Breast epithelium (tissue), 4 donors: ENCODE data around the gene HEG1. TPM values are rescaled to one million over a fixed set of nuclear protein-coding genes. Genes with fewer than 3 reads are reported as not detected.
A peak's percentile ranks its signal among the peaks of the same experiment; 100 is the strongest.

Experiments
- DNase-seq, 2 donors: peaks; one replicate each; pipeline ENCODE4 v3.0.0-alpha.2; 2019; ENCODE audit warnings: low spot score in 2 of 2
- H3K27ac ChIP-seq, 2 donors: fragments of 200-600 bp; sonication (generic) in 1 of 2; one replicate each; pipeline ENCODE4 v1.5.1; 2016 to 2019; ENCODE audit warnings: mild to moderate bottlenecking in 1 of 2
- H3K27me3 ChIP-seq, 2 donors: fragments of 200-600 bp; sonication (generic) in 1 of 2; one replicate each; pipeline versions ENCODE4 v1.5.1 to v1.6.0; 2017 to 2019; ENCODE audit warnings: control low read depth in 1 of 2, mild to moderate bottlenecking in 1 of 2
- H3K36me3 ChIP-seq: fragments of 200-600 bp; one replicate; pipeline ENCODE4 v1.5.1; 2019
- H3K4me1 ChIP-seq, 2 donors: fragments of 200-600 bp; sonication (generic); one replicate each; pipeline ENCODE4 v1.5.1; 2016 to 2019; ENCODE audit warnings: control low read depth in 1 of 2
- H3K4me3 ChIP-seq, 3 donors: fragments of 200-600 bp; sonication (generic); 1 replicate in 2 of 3; 2 replicates in 1 of 3; pipeline ENCODE4 v1.5.1; 2016 to 2019; ENCODE audit warnings: mild to moderate bottlenecking in 3 of 3, moderate library complexity in 2 of 3
- H3K9me3 ChIP-seq, 2 donors: fragments of 200-600 bp; sonication (generic) in 1 of 2; one replicate each; pipeline ENCODE4 v1.5.1; 2016 to 2019; ENCODE audit warnings: control low read depth in 1 of 2
- POLR2A ChIP-seq: fragments of 450-650 bp; IDR thresholded peaks from one replicate; pipeline ENCODE4 v1.6.1; 2016; ENCODE audit warnings: antibody characterized with exemption, mild to moderate bottlenecking, moderate library complexity
- POLR2AphosphoS5 ChIP-seq, 3 donors: sonication (generic); formaldehyde crosslinking; IDR thresholded peaks; one replicate each; pipeline ENCODE4 v1.6.1; 2017; ENCODE audit warnings: antibody characterized with exemption in 3 of 3
- intact Hi-C: fragments of 100-400 bp; cut with DNase I; formaldehyde crosslinking; loops from one replicate; pipeline ENCODE4 v1.15.1; 2023; ENCODE audit warnings: low total_unique reads
- total RNA-seq, 3 donors: library from RNA; depleted of rRNA; stranded (reverse); fragments of >200 nt; gene quantifications; one replicate each; pipeline ENCODE4 v1.1.0, GENCODE V29; 2016
- TF ChIP-seq, protein P1 (sequence below), 3 donors: fragments of 450-650 bp; IDR thresholded peaks; one replicate each; pipeline ENCODE4 v1.5.1; 2016 to 2017; ENCODE audit warnings: antibody characterized with exemption in 3 of 3, mild to moderate bottlenecking in 3 of 3, moderate library complexity in 3 of 3

The HEG1 gene
- total RNA-seq, 3 donors from 2014 or later = 36.0 to 45.9 (median 45.1) TPM

GRCh38 chr3:125031544-125031943, 24.3 kb downstream of the HEG1 start:
- Histone ChIP-seq H3K9me3 (no peaks in the 10 kb centered on the region), H3K27ac (no peak overlapping the region), H3K4me1 (no peaks in the 10 kb centered on the region), H3K36me3 (no peaks in the 10 kb centered on the region), H3K4me3 (no peak overlapping the region), H3K27me3 (no peaks in the 10 kb centered on the region)
- TF ChIP-seq, protein P1, sequence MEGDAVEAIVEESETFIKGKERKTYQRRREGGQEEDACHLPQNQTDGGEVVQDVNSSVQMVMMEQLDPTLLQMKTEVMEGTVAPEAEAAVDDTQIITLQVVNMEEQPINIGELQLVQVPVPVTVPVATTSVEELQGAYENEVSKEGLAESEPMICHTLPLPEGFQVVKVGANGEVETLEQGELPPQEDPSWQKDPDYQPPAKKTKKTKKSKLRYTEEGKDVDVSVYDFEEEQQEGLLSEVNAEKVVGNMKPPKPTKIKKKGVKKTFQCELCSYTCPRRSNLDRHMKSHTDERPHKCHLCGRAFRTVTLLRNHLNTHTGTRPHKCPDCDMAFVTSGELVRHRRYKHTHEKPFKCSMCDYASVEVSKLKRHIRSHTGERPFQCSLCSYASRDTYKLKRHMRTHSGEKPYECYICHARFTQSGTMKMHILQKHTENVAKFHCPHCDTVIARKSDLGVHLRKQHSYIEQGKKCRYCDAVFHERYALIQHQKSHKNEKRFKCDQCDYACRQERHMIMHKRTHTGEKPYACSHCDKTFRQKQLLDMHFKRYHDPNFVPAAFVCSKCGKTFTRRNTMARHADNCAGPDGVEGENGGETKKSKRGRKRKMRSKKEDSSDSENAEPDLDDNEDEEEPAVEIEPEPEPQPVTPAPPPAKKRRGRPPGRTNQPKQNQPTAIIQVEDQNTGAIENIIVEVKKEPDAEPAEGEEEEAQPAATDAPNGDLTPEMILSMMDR (IDR thresholded peaks at IDR 0.05) = no peak
- TF ChIP-seq POLR2AphosphoS5 (IDR thresholded peaks at IDR 0.05) (no peak), POLR2A (no peak)
- DNase-seq = no peak
- intact Hi-C loops = no loop called here

DNA sequence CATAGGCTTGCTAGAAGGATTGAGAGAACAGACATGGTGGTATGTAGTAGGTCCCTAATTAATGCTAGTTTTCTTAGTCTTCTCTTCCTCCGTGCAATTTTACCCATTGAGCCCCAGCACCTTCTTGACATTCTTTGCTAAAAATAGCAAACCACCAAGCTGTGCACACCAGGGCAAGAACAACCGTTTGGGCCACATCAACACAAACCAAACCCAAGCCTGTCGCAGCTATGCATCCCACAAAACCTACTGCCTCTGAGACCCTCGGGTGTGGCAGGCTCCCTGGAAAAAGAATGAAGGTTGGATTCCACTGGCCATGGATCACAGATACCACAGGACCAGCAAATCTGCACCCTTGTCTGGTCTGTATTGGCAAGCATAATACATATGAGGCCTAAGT, 27.1 kb downstream of the HEG1 start:
- H3K27ac ChIP-seq = no peak overlapping the region
- no peaks in the 10 kb centered on the region for H3K4me1 ChIP-seq
- intact Hi-C loops = no loop called here
- no peaks in the 10 kb centered on the region for H3K9me3 ChIP-seq
- no peak for DNase-seq
- no peaks in the 10 kb centered on the region for H3K36me3 ChIP-seq
- H3K27me3 ChIP-seq = no peaks in the 10 kb centered on the region
- no peak overlapping the region for H3K4me3 ChIP-seq
- TF ChIP-seq POLR2A (no peak), POLR2AphosphoS5 (IDR thresholded peaks at IDR 0.05) (no peak)
- TF ChIP-seq, protein P1 (IDR thresholded peaks at IDR 0.05) = no peak

- TF ChIP-seq, protein P1 (IDR thresholded peaks at IDR 0.05) = no peak
- TF ChIP-seq POLR2A (no peak), POLR2AphosphoS5 (IDR thresholded peaks at IDR 0.05) (no peak)
- Histone ChIP-seq H3K4me1 (no peaks in the 10 kb centered on the region), H3K36me3 (no peaks in the 10 kb centered on the region), H3K27me3 (no peaks in the 10 kb centered on the region), H3K4me3 (no peak overlapping the region), H3K27ac (no peak overlapping the region), H3K9me3 (no peaks in the 10 kb centered on the region)
- no peak for DNase-seq
- intact Hi-C loops = no loop called here
Observed at GRCh38 chr3:125025642-125026041, 30.2 kb downstream of the HEG1 start.

- no peak for DNase-seq
- Histone ChIP-seq H3K27me3 (no peaks in the 10 kb centered on the region), H3K4me3 (no peak overlapping the region), H3K36me3 (no peaks in the 10 kb centered on the region), H3K4me1 (no peaks in the 10 kb centered on the region), H3K27ac (peak overlapping the region in 1 of 2 donors; percentile 69), H3K9me3 (no peaks in the 10 kb centered on the region)
- TF ChIP-seq POLR2A = no peak
- intact Hi-C loops = no loop called here
Observed at GRCh38 chr3:125024817-125025216, 31.0 kb downstream of the HEG1 start.

- Histone ChIP-seq H3K9me3 (no peaks in the 10 kb centered on the region), H3K4me3 (no peak overlapping the region), H3K36me3 (no peaks in the 10 kb centered on the region), H3K27ac (no peak overlapping the region), H3K4me1 (no peaks in the 10 kb centered on the region), H3K27me3 (no peaks in the 10 kb centered on the region)
- no peak for TF ChIP-seq POLR2A
- no peak for TF ChIP-seq POLR2AphosphoS5 (IDR thresholded peaks at IDR 0.05)
- TF ChIP-seq, protein P1 (IDR thresholded peaks at IDR 0.05) = no peak
- intact Hi-C loops = no loop called here
- DNase-seq = no peak
Observed at GRCh38 chr3:125023833-125024555, 31.8 kb downstream of the HEG1 start.
